HPDE6-E6E7 (cell line): ENCODE measurements around the gene BTK.

ENCODE experiments used
- DNase-seq: peaks from one replicate; pipeline ENCODE4 v3.0.0; 2011; ENCODE audit warnings: missing footprints; ENCODE audit errors: extremely low spot score

The BTK gene

DNA sequence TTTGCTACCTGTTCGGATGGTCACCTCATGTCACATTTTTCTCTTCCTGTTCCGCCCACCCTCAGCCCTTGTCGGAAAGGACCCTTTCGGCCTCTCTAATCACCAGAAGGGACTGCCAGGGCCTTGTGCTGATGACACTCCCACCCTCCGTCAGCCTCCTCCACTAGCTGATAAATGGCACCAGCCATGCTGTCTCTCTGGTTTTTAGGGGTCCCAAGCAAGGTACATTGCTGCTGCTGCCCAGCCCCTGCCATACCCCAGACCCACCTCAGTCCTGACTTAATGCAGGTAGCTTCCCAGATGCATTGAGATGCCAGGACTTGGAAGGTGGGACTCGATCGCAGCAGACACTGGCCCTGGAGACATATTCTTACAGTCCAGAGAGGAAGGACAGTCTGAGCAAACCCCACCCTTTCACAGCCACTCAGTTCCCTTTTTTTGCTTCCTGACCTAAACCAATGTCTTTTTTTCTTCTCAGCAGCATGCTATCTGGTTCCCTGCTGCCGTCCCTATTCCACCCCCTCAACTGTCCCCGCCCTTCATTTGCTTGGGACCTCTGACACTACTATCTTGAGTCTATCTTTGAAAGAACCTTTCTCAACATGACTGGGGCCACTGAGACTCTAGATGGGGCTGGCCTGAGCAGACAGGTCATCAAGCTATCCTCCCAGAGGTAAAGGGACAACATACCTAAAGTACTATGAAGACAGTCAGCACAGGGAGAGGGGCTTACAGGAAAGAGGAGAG lies at the start of gene BTK:
BTK (minus strand) TSS at position 397 of the 747 bp plus-strand sequence. CDS start 10,907 bp downstream, outside the sequence.
- no peak for DNase-seq

DNA sequence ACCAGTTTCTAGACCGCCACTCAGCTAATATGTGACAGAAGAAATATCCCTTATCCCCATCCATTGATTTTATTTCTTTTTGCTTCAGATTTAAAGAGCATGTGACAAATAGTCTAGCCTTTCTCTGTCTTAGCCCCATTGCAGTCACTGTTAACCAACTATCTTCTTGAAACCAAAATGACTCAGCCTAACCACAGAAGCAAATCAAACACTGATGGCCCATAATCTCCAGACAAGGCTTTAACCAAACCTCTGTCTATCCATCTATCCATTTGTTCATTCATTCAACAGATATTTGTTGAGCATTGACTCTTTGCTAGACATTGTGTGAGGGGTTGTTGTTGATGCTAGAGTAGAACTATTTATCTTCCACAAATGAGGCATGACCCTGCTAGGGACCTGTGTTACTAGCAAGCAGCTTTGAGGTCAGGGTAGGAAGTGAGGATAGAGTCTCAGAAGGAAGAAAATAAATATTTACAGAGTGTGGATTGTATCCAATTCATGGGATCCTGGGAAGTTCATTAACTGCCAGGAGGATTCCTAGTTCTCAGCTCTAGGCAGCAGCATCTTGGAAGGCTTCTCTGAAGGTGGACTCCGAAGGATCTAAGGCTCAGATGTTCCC lies 44.6 kb upstream of the BTK start:
- no peak for DNase-seq

DNA sequence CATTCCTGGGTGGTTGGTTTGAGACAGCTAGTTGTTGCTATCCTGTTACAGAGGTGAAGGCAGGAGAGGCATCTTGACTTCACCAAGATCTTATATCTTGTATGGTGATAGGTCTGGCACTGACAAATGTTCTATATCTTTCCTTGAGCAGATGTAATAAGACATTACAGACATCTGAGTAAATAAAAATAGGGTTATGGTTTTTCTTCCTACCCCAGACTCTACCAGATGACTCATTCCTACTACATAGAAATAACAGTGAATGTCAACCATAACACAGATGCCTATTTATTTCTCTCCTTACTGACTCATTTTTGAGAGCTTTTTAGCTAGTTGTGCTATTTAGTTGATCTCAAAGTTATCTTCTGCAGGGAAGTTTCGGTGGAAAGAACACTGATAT lies 43.9 kb upstream of the BTK start:
- DNase-seq, result no peak

DNA sequence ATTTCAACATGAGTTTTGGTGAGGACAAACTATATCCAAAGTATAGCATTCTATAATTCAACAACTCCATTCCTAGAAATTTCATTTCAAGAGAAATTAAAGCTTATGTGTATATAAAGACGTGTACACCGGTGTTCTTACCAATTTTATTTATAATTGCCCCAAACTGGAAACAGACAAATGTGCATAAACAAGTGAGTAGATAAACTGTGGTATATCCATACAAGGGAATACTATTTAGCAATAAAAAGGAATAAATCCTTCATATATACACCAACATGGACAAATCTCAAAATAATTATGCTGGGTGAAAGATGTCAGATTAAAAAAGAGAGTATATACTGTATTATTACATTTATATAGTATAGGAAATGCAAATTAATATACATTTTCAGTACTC lies 42.0 kb upstream of the BTK start:
- no peak for DNase-seq

DNA sequence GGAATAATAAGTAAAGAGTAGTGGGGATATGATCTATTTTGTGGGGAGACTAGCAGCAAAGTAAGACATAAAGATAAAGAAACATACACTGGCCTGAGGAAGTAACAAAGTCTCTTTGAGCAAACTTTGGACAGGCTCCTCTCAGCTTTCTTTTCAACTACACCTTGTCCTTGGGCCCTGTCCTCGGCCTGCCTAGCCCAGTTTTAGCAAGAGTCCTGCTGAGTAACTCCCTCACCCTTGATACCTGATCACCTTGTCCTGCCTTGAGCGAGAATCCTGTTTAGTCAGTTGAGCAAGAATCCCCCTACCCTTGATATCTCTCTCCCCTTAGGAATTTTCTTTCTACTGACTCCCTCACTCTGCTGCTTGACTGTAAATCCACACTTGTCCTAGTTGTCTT lies 33.5 kb upstream of the BTK start:
- no peak for DNase-seq

DNA sequence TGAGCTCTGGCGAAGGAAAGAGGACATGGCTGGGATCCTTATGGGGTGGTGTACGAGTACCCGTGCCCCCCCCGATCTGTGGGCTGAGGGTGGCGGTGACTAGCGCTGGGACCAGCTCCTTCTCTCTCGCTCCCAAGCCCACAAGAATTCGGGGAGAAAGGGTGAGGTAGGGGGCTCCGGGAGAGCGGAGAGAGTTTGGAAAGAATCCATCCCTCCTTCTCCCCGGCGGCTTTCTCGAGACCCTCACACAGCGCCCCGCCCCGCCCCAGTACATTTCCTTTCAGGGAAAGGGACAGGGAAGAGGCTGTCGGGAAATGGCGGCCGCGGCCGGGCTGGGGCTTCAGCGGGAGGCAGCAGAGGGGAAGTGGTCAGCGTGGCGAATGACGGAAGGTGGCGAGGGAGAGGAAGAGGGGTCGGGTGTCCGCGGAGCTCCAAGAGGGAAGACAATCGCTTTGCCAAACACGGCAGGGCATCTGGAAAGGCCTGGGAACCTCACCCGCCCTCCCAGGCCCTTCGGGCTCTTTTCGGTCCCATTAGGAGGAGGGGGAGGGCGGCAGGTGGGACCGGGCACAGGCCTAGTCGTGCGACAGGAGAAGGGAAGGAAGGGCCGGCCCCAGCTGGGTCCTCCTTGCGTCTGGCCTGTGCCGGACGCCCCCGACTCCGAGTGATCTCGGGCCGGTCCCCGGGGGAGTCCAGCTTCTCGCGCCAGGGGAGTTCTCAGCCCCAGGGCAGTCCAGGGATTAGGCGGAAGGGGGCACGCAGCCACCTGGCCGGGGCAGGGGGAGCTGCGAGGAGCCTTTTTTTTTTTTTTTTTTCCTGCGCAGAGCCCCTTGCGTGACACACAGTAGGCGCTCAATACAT lies 32.2 kb upstream of the BTK start:
- DNase-seq, result no peak

DNA sequence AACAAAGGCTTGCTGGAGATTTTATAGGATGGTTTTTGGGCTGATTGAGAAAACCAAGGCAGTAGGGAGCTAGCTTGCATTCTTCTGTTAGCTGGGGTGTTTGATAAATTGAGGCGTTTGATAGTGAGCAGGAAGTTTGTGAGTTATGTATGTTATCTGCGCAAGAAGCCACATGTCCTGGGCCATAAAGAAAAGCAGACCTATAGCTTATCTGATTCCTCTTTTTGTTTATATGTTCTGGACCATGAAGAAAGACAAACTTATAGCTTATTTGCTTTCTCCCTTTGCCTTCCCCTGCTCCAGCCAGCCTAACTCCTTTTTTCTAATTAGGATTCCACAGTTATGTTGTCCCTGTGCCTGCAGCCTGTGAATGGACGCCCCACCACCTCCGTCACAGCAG lies 31.2 kb upstream of the BTK start:
- DNase-seq, result no peak

DNA sequence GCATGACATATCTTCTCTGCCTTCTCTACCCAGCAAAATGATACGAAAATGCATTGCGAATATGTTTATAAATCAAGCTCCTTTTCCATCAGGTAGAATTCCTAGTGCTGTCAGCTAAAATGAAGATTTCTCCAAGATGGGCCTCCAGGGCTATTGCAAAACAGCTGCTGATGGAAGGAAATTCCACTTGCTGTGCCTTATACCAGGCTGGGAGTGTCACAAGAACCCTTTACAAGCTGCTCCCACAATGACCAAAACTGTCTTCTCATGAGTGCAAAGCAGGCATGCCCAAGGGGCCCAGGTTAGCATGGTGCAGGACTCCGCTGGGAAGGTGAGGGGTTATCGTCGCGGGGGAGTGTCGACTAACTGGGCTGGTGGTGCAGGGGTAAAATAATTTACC lies 30.7 kb upstream of the BTK start:
- no peak for DNase-seq

DNA sequence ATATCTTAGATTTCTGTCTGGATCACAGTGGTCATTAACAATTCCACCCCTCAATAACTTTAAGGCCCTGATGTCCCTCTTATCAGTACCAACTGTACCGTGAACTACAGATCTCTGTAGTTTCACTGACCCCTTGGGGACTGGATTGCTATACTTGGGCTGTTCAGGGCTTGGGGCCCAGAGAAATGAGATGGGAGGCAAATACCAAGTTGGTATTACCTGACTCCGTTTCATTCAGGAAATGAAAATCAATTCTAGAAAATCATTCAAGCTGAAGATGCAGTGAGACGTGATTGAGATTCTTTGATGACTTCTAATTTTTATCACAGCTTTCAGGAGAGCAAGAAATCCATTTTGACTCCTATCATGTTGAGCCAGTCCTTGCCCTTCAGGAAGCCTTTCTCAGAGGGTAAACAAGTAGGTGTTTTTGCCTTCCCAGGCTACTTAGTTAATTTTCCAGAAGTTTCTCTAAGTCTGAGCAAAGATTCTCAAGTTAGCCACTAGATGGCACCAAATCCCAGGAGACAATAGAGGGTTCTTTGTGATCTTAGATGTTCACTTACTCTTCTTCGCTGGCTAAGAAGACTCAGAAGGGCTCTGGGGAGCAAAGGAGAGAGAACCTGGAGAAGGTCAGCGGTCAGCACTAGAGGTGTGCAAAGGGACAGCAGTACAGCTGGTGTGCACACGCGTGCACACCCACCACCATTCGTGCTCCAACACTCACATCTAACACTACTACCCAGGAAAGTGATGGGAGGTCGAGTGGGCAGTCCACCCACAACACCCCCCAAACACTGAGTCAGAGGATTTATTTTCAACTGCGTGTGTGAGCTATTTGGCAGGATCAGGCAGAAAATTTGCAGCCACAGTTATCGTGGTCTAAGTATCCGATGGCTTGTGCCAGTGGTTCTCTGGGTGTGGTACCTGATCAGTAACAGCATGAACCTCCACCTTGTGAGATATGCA lies 29.5 kb upstream of the BTK start:
- DNase-seq, result peak; percentile 10

DNA sequence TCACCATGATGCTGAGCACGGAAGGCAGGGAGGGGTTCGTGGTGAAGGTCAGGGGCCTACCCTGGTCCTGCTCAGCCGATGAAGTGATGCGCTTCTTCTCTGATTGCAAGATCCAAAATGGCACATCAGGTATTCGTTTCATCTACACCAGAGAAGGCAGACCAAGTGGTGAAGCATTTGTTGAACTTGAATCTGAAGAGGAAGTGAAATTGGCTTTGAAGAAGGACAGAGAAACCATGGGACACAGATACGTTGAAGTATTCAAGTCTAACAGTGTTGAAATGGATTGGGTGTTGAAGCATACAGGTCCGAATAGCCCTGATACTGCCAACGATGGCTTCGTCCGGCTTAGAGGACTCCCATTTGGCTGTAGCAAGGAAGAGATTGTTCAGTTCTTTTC lies 26.0 kb upstream of the BTK start:
- DNase-seq, result no peak

DNA sequence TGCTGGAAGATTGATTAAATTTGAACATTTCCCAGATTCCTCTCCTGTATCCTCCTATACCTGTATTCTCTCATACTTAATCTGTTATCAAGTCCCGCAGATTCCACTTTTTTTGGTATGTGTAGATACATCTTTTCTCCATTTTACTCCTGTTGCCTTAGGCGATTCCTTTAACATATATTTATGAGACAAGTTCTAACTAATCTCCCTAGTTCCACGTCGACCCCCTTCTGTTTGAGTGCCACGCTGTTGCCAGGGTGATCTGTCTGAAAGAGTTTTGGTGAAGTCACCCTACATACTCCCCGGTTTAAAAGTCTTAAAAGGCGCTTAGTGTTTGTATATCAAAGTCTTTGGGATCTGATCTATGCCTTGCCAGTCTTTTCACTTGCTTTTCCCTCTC lies 24.5 kb upstream of the BTK start:
- DNase-seq, result no peak

DNA sequence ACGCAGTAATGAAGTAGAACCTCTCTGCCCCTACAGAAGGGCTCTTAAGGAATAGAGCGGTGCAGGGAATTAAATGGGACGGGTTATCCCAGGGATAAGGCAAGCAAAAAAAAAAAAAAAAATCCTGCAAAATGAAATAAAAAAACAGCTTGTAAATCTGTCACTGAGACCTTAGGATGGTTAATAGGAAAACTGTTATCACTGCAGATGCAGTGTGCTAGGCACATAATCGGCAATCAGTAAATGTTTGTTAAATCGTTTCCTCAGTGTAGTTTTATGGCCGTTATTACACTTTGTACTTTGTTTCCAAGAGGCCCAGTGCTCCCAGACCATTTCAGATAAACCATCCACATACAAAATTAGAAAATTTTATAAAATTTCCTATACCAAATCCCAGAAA lies 23.1 kb upstream of the BTK start:
- DNase-seq, result no peak

DNA sequence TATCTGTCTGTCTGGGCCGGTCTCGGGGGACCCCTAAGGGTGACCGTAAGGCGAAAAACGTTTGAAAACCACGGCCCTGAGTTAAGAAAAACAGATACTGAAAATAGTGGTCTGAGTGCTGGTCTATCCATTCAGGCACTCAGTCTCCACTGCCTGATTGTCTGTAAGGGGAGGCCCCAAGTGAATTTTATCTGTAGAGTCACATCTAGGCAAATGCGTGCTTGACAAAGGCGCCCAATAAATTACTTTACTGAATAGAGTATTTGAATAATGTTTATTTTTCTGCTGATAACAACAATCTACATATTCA lies 22.5 kb upstream of the BTK start:
- DNase-seq, result no peak

DNA sequence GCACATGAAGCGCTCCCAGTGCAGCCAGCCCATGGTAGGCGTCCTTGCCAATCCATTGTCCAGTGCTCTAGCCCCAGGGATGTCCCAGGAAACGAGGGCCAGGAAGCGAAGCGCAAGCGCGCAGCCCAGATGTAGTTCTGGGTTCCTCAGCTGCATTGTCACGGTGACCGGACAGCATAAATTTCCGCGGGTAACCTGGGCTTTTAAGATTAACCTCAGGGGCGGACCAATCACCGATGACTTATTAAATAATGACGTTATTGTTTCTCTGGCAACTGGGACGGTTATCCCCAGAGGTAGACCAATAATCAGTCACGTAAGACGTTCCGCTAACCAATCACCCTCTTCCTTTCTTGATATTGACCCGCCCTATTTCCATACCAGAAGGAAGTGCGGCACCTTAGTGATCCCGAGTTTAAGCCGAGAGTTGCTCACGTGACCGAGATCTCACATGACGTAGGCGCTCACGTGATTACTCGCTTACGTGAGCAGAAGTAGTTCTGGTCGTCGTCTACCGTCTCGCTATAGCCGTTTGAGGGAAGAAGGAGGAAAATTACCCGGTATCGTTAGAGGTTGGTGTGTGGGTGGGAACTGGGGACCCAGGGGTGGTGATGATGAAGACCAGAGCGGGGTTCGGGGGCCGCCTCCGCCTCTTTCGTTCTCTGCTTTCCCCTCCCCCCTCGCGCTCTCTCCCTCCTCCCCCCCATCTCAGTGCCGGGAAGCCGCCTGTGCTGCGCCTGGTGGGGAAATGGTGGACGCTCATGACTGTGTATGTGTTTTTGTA lies 21.9 kb upstream of the BTK start, which contains the start of the genes GLA and HNRNPH2:
GLA (minus strand) TSS at position 178 of the 784 bp plus-strand sequence; CDS start at position 156, 22 bp downstream.
HNRNPH2 (plus strand) TSS at position 475 of the 784 bp plus-strand sequence. CDS start 3,767 bp downstream, outside the sequence.
- DNase-seq, result peak; percentile 59

DNA sequence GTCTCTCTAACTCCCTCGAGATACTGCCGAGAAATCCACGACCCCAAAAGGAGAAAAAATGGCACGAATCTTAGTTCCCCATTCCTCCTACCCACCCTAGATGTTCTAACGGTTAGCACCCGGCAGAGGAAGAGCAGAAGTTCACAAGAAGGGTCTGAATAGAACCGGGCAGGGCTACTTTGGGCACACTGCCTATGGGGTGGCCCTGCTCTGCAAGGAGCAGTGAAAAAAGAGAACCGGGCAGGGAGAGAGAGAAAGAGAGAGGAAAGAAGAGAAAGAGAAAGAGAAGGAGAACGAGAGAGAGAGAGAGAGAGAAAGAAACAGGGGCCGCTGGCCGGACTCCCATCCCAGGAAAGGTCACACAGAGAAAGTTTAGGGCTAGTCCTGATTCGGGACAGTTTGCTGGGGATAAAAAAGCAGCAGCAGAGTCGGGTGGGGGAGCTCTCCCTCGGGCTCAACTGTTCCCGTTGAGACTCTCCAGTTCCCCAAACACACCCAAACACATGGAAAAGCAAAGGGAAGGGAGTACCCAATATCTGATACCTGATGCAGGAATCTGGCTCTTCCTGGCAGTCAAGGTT lies 21.3 kb upstream of the BTK start:
- DNase-seq, result no peak

DNA sequence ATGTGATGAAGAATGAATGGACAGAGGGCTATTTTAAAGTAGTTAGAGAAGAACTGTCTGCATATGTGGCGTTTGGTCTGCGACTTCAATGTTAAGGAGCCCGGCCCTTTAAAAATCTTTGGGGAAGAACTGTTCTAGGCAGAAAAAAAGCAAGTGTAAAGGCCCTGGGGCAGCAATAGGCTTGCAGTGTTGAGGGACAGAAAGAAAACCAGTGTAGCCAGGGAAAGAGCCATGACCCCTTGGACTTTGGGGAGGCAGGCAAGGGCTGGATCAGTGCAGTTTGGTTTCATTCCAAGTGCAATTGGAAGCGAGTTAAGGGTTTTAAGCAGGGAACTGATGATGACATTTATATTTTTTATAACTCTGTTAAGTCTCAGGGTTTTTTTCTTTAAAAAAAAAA lies 13.8 kb upstream of the BTK start:
- DNase-seq, result no peak

DNA sequence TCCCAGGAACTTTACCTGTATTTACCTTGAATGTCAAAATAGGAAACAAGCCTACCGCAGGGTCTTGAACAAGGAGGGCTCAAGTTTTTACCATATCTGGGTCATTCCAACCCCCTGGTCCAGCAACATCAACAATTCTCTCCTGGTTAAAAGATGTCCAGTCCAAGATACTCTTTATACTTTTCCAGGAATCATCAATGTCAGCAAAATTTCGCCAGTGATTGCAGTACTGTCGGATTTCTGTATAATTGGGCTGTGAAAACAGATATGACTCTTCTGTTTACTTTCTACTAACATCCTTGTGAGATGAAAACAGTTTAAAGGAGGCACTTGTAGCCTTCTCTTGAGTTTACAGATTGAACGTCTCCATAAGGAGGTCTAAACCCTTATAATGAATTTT lies 12.7 kb upstream of the BTK start:
- no peak for DNase-seq

DNA sequence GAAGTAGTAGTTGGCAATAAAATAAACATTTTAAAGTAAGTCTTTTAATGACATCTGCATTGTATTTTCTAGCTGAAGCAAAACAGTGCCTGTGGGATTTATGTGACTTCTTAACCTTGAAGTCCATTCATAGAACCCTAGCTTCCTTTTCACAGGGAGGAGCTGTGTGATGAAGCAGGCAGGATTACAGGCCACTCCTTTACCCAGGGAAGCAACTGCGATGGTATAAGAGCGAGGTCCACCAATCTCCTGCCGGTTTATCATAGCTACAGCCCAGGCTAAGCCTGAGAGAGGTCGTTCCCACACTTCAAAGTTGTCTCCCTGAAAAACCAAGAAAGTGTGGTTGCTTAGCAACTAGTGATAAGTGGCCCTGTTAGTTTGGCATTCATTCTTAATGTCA lies 11.8 kb upstream of the BTK start:
- DNase-seq, result no peak

DNA sequence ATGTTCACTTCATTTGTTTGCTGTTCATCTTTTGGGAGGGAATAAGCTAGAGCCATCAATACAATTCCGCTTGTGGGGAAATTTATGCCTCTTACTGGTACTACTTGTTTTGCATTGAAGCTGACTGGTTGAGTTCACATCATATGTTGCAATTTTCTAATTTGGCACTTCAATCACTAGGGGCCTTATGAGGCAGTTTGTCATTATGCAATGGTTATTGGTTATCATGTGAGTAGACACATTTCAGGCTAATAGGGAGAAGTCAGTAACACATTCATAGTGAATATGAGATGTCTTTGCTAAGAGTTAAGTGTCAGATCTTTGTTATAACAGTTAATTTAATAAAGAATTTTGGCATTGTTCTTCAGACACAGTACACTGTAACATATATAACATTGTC lies 9.8 kb upstream of the BTK start:
- DNase-seq, result no peak

DNA sequence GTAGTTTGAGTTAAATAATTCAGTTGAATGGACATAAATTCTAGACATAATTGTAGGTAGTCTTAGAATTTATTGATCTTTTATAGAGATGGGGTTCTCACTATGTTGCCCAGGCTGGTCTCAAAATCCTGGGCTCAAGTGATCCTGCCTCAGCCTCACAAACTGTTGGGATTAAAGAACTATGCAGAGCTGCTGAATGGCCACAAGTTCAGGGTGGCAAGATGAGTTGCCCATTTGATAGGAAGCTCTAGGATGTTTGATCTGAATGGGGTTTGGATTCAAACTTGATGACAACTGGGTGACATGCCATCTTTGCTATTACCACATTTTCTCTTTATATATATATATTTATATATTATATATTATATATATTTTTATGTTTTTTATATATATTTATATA lies 8.4 kb upstream of the BTK start:
- no peak for DNase-seq
